Measurements from ENCODE around the gene CRYGN.

CRYGN gene

GRCh38 chr7:151439855-151440798, at the start of gene CRYGN:
Gene CRYGN (minus strand): TSS chr7:151440141. CDS start chr7:151439917, 224 bp downstream.
- peak; percentile 66 for DNase-seq

DNA sequence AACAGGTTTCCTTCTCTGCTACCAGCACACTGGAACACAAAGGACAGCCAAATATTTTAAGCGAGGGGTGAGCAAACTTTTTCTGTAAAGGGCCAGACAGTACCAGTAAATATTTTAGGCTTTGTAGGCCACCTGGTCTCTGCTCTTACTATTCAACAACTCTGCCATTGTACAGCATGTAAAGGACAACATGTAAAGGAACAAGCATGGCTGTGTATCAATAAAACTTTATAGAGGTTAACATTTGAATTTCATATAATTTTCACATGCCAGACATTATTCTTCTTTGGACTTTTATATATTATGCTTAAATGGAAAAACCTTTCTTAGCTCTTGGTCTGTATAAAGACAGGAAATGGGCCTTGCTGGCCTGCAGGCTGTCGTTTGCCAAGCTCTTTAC, 49.6 kb upstream of the CRYGN start:
- DNase-seq = no peak

DNA sequence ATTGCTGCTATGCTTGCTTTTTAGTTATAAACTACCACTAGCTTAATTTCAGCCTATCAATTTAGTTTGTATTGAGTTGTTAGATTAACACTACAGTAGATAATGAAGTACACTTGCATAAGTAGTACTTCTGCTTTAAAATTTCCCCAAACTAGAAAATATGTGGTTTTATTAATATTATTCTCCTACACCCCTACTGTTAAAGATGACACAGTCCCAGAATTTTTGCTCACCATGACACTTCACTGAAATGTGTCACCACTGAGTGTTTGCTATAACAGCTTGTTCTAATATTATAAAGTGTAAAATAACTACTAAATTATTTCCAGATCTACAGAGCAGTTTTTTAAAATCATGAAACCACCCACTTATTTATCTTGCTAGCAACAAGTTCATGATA, 48.2 kb upstream of the CRYGN start:
- no peak for DNase-seq

DNA sequence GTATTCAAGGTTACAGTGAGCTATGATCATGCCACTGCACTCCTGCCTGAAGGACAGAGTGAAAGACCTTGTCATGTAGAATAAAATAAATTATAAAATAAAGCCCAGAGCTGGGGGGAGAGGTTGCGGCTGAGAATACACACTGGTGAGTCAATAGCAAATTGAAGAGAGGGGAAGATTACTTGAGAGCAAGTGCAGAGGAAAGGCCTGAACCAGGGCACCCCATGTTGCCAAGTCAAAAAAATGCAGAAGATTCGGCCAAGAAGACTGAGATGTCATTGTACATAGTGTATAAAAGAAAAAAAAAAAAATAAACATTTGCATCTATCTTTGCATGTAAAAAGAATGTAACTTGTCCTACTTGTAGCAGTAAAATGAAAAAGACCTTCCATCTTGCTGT, 47.3 kb upstream of the CRYGN start:
- no peak for DNase-seq

DNA sequence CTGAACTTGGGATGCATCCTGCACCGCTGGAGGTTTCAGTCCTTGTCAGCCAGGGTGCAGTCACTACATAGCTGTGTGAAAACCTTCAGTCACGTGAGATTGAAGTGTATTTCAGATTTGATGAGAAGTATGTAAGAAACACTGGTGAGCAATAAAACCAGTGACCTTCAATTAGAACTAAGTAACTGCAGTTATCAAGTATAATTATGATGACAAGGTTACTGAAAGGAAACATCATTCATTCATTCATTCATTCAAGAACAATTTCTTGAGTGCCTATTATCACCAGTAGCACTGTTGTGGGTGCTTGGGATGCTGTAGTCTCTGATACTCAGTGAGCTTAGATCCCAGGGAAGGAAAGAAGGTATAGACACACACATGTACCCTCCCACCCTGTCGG, 46.1 kb upstream of the CRYGN start:
- DNase-seq = no peak

GRCh38 chr7:151484971-151485707, 45.2 kb upstream of the CRYGN start:
- no peak for DNase-seq

GRCh38 chr7:151483711-151483983, 43.7 kb upstream of the CRYGN start:
- no peak for DNase-seq

GRCh38 chr7:151482883-151483710, 43.2 kb upstream of the CRYGN start:
- no peak for DNase-seq

DNA sequence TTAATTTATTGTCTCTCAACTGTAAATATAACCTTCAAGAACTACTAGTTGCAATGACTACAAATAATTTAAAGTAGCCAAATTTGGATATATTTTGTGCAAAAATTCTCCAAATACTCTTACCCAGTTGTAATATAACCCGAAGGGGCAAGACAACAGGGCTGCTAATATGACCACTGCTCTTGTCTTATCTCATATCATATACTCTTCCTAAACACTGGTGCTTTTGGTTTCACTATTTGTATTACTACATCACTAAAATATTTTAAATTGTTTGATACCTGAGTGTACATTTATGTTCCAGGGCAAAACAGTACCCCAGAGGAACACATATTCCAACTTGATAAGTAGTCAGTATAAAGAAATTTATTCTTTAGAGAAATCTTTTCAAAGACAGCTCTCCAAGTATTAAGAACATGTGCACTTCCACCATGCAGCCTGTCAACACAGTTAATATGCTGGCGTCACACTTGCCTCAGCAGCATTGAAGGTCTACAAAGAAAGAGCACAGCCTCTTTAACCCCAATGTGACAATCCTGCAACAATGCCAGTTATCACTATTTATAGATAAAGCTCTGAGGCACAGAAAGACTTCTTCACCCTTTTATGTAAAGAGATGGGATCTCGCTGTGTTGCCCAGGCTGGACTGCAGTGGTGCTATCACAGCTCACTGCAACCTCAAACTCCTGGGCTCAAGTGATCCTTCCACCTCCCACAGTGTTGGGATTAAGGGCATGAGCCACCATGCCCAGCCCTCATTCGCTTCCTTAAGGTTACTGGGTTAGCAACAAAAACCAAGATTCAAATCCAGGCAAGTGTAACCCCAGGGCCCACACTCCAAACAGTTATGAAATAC, 41.9 kb upstream of the CRYGN start:
- no peak for DNase-seq

DNA sequence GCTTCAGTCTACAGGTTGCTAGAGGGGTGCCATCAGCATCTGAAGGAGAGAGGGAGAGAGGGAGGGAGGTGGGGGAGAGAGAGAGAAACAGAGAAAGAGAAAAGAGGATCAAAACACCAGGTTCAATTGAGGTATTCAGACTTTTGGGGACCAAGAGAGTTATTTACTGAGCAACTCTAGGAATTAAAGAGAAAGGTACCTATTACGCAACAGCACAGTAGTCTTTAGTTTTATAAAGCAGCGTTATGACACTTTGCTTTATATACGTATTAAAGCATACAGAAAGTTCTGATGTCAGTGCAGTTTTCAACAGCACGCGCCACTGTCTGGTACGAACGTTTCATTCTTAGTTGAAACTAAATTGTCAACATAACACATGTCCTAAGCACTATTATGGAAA, 37.9 kb upstream of the CRYGN start:
- DNase-seq = no peak

GRCh38 chr7:151472644-151473380, 32.9 kb upstream of the CRYGN start:
- no peak for DNase-seq

DNA sequence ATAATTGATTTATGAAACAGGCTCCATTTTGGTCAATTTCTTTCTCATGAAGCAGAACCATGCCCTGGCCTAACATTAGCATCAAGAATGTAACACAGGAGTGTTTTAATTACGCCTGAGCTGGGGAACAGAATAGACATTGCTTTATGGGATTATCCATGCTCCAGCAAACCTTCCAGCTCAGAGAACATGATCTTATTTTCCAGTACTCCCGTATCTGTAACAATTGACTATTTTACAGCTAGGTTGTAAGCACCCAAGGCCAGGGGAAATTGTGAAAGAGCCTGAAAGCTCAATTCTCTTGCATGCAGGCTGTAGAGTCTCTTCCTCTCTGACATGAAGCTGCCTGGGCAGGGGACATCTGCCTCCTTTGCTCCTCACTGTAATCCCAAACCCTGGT, 30.8 kb upstream of the CRYGN start:
- peak; percentile 91 for DNase-seq

DNA sequence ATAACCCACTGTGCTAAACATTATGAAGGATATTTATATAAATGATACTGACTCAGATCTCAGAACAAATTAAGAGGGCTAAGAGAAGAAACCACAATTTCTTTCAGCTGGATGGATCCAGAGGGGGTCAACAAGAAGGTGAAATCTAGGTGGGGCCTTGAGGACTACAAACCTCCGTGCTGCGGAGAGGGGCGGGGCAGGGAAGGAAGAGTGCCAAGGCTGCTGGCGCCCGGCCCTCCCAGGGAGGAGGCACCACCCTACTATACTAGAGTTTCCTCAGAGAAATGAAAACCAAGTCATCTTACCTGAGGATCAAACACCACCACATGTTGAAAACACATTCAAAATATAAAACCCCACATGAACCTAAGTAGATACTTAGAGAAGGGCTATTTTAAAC, 29.3 kb upstream of the CRYGN start:
- no peak for DNase-seq

GRCh38 chr7:151468217-151469018, 28.5 kb upstream of the CRYGN start:
- DNase-seq = peak; percentile 66

DNA sequence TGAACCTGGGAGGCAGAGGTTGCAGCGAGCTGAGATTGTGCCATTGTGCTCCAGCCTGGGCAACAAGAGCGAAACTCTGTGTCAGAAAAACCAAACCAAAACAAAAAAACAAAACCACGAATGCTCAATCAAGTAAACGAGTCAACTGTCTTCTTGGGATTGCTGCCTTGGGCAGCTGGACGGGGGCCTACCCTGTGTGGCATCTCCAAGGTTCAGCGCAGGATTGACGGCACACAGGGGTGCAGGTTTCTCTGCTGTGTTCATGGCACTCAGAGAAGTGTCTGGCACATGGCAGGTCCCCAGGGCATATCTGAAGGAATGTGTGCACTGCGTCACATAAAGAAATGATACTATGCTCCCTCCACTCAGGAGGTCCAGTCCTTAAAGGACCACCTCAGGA, 25.2 kb upstream of the CRYGN start:
- DNase-seq = no peak

GRCh38 chr7:151462306-151462779, 22.4 kb upstream of the CRYGN start:
- DNase-seq = no peak

- no peak for DNase-seq
Measured at GRCh38 chr7:151461942-151462230, 21.9 kb upstream of the CRYGN start.

DNA sequence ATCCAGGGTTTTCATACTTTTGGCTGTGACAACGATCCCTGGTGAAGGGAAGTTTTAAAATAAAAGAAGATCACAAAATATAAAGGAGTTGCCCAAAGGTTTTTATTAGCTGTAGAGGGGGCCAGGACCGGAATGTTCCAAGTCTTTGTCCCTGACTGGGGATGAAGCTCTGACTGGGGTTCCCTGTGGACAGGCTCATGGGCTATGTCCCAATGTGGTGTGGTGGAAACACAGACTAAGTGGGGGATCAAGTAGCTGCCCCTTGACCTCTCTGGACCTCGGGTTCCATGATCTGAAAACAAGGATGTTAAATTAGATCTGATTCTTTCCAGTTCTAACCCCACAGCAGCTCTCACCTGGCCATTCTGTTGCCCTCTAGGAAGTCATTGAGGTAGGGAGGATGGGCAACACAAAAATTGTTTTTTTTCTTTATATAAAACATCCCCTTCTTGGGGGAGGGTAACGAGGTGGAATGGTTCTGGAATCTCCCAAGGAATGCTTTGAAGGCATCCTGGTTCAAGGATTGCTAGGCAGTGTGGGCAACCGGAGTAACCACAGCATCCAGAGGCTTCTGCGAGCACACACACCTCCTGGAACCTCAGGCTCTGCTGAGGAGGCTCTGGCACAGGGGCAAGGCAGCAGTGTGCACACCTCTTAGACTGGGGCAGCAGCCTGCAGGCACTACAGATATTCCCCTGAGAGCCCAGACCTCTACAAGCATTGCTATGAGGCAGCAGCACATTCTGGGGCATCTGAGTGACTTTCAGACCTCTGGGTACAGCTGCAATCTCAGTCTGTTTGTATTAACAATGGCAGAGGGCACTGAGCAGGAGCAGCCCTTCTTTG, 21.4 kb upstream of the CRYGN start:
- DNase-seq = no peak

GRCh38 chr7:151460474-151460855, 20.5 kb upstream of the CRYGN start:
- DNase-seq = no peak
